GM12873 (cell line): ENCODE measurements around the gene ROCK1.

Experiments used
- TF ChIP-seq, protein P1 (sequence below): IDR thresholded peaks from 2 replicates; pipeline ENCODE4 v1.5.1; 2012; ENCODE audit warnings: low read depth, mild to moderate bottlenecking, moderate library complexity, low read length, control low read depth; ENCODE audit not compliant: insufficient read depth; ENCODE audit errors: missing control alignments

Gene ROCK1

DNA sequence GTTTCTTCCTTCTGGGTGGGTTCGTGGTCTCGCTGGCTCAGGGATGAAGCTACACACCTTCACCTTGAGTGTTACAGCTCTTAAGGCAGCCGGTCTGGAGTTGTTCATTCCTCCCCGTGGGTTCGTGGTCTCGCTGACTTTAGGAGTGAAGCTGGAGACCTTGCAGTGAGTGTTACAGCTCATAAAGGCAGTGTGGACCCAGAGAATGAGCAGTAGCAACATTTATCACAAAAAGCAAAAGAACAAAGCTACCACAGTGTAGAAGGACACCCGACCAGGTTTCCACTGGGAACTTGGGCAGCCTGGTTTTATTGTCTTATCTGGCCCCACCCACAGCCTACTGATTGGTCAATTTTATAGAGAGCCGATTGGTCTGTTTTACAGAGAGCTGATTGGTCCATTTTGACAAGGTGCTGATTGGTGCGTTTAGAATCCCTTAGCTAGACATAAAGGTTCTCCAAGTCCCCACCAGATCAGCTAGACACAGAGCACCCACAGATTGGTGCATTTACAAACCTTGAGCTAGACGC is 20.1 kb upstream of the ROCK1 start:
- TF ChIP-seq, protein P1, sequence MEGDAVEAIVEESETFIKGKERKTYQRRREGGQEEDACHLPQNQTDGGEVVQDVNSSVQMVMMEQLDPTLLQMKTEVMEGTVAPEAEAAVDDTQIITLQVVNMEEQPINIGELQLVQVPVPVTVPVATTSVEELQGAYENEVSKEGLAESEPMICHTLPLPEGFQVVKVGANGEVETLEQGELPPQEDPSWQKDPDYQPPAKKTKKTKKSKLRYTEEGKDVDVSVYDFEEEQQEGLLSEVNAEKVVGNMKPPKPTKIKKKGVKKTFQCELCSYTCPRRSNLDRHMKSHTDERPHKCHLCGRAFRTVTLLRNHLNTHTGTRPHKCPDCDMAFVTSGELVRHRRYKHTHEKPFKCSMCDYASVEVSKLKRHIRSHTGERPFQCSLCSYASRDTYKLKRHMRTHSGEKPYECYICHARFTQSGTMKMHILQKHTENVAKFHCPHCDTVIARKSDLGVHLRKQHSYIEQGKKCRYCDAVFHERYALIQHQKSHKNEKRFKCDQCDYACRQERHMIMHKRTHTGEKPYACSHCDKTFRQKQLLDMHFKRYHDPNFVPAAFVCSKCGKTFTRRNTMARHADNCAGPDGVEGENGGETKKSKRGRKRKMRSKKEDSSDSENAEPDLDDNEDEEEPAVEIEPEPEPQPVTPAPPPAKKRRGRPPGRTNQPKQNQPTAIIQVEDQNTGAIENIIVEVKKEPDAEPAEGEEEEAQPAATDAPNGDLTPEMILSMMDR = no peak

DNA sequence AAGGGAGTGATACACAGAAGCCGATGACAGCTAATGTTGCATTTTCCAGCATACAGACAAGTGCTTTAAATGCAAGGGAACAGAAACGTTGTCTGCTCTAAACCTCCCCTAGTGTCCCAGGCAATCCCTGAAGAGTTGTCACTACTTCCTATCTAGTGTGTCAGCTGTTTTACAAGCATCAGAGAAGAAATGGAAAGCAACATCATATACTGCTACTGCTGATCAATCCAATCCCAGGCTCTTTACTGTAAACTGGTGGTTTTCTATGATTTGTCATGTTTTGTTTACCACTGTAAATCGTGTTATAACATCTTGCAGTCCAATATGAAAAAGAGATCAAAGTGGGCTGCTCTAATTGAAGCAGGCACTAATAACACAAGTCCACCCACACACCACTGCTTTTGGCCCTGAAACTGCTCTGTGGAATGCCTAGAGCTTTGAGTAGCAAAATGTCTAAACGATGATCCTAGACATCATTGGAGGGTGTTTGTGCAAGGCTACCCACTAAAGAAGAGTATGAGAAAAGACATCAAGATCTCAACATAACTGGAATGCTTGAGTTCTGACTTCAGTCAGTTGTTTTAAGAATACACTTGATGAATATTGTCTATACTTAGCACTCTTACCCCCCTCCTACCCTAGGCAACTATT is 18.1 kb upstream of the ROCK1 start:
- TF ChIP-seq, protein P1 = no peak

DNA sequence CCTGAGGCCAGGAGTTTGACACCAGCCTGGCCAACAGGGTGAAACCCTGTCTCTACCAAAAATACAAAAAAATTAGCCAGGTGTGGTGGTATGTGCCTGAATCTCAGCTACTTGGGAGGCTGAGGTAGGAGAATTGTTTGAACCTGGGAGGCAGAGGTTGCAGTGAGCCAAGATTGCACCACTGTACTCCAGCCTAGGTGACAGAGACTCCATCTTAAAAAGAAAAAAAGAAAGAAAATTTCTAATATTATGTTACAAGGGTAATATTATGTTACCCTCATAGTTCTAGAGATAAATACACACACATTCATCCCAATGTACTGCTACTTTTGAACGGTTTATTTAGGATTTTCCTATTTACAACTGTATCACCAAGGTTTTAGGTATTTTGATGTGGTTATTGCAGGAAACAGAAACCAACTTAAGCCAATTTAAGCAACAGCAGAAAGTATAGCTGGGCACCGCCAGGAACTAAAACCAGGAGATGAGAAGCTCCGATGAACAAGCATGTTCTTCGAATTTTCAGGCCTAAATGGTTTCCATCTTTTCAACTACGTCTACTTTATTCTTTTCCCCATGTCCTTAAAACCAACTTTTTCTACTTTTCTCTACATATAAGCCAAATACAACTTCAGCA is 11.8 kb upstream of the ROCK1 start:
- TF ChIP-seq, protein P1 = no peak

DNA sequence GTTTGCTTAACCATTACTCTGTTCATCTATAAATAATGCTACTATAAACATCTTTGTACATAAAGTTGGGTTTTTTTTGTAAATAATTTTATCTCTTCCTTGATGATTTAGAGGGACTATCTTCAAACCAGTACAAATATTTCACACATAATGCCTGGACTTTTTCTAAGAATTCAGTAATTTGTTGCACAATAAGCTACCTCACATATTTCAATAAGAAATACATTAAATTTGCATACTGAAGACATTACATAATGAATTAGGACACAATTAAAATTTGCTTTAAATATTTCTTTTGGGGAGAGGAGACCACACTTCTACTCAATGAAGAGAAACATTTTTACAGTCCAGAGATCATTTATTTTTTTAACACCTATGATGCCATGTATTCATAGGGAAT is 7.2 kb upstream of the ROCK1 start:
- TF ChIP-seq, protein P1 = no peak

DNA sequence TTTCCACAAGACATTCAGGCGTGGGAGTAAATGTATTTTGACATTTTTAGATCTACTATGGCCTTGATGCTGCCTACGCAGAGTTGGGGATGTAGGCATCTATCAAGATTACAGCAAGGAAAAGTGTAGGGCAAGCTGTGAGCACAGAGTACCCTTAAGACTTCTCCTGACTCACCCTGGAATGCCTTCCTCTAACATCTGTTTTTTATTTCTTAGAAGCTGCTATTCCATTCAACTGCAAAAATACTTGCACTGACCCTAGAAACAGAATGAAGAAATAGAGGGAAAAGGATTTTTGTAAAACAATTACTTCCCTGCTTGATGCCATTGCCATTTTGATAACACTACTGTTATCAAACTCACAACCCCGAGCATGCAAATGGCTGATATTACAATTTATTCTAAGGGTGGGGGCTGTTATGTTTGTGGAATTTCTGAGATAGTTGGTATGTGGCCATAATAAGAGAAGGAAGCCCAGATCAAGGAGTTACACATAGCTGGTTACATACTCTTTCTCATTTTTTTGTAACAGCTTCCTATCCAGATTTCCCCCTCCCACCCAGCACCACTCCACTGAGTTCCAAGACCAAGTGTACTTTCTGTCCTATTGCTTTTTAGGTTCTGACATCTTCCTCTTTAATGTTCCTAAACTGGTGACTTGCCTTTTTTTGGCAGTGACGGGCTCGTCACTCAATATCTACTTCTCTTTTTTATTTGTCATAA is 6.0 kb upstream of the ROCK1 start:
- TF ChIP-seq, protein P1 = no peak

DNA sequence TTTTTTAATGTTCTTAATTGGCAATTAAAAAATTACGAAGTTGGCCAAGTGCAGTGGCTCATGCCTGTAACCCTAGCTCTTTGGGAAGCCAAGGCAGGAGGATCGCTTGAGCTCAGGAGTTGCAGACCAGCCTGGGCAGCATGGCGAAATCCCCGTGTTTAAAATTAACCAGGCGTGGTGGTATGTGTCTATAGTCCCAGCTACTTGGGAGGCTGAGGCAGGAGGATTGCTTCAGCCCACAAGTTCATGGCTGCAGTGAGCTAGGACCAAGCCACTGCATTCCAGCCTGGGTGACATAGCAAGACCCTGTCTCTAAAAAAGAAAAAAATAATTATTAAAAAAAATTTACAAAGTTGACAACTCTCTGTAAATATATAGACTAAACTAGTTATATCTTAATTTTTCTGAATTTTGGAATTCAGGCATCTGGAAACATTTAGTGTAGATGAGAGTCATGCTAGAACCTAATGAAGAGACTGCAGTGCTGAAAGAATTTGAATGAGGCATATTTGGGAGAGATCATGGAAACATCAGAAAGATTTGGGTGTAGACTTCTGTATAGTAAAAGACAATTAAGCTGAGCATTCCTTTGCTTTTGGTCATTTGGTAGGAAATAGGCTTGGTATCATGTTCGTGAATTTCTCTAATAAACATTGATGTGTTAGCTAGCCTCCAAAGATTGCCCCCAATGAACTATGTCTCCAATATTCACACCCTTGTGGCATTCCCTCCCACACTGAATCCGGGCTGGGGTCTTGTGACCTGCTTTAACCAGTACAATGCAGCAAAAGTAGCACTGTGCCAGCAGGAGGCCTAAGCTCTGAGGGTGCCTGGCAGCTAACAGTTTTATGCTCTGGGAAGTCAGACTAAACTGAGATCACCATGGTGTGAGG is 4.2 kb upstream of the ROCK1 start:
- TF ChIP-seq, protein P1 = no peak
